ENCODE measurements around the gene KCNK7.

KCNK7 gene

DNA sequence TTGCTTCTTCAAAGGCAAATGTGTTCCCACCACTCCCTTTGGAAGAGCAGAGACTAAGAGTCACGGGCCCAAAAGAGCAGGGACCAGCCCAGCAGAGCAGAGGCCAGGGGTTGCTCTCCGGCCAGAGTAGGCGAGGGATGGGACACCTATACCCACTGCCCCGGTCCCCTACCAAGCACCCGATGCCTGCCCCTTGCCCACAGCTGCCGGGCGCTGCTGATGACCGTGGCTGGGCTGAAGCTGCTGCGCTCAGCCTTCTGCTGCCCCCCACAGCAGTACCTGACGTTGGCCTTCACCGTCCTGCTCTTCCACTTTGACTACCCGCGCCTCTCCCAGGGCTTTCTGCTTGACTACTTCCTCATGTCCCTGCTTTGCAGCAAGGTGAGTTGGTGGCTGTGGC, 31.6 kb upstream of the KCNK7 start:
- no peak for DNase-seq (ENCODE audit: low read depth)

- DNase-seq (ENCODE audit: low read depth) = no peak
Measured at GRCh38 chr11:65625628-65626342, 30.2 kb upstream of the KCNK7 start.

DNA sequence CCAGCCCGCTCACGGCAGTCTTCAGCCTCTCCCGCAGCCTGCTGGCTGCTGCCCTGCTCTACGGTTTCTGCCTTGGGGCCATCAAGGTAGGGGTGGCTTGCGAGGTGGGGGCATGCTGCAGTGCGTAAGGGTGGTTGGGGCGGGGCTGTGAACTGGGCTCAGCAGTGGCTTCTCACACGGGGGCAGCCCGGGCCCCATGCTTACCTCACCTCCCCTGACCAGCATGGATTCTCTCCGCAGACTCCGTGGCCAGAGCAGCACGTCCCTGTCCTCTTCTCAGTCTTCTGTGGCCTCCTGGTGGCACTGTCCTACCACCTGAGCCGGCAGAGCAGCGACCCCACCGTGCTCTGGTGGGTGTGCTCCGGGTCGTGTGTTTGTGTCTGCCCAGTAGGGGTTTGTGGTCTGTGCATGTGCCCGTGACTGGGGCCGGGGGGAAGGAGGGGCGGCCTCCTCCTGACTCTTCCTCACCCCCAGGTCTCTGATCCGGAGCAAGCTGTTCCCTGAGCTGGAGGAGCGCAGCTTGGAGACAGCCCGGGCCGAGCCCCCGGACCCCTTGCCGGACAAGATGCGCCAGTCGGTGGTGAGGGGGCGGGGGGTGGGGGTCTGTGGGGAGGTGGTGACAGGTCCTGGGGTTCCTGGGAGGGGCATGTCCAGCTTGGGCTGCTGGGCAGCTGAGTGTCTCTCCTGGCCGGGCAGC, 29.5 kb upstream of the KCNK7 start:
- no peak for DNase-seq (ENCODE audit: low read depth)

- DNase-seq (ENCODE audit: low read depth) = no peak
Measured at GRCh38 chr11:65623852-65624616, 28.4 kb upstream of the KCNK7 start.

GRCh38 chr11:65623177-65623576, 27.6 kb upstream of the KCNK7 start:
- DNase-seq (ENCODE audit: low read depth) = no peak

GRCh38 chr11:65622011-65622410, 26.4 kb upstream of the KCNK7 start:
- DNase-seq (ENCODE audit: low read depth) = no peak

DNA sequence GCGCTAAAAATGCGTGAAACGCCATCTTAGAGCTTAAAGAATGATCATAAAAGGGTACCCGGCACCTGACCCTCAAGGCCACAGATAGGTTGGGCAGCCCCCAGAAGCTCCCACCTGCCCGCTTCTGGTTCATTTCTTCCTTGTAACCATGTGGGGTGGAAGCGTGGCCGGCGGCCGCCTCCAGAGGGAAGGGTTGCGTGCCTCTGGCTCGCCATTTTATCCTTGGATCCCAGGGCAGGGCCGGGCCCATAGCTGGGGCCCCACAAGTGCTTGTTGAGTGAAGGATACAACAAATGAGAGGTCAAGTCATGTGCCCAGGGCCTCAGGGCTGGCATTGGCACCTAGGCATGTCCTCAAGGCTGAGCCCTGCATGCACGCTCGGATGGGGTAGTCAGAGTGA, 25.9 kb upstream of the KCNK7 start:
- DNase-seq (ENCODE audit: low read depth) = no peak

GRCh38 chr11:65620666-65621065, 25.1 kb upstream of the KCNK7 start:
- no peak for DNase-seq (ENCODE audit: low read depth)

DNA sequence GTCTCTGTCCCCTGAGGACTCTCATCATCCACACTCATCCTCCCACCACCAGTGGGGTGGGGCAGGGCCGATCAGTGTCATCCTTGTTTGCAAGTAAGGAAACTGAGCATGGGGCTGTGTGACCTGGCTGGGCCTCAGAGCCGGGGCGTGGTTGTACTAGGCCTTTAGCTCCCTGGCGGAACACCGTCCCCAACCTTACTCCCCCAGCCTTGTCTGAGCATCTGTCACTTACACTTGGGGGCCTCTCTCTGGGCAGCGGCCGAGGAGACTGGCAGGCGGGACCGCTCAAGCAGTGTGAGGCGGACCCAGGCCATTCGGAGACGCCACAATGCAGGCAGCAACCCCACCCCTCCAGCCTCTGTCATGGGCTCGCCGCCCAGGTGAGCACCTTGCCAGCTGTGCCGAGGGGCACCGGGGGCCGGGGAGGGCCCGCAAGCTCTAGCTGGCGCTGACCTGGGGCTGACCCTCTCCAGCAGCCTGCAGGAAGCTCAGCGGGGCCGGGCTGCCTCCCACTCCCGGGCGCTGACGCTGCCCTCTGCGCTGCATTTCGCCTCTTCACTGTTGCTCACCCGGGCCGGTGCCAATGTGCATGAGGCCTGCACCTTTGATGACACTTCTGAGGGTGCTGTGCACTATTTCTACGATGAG, 23.8 kb upstream of the KCNK7 start:
- DNase-seq (ENCODE audit: low read depth) = no peak

DNA sequence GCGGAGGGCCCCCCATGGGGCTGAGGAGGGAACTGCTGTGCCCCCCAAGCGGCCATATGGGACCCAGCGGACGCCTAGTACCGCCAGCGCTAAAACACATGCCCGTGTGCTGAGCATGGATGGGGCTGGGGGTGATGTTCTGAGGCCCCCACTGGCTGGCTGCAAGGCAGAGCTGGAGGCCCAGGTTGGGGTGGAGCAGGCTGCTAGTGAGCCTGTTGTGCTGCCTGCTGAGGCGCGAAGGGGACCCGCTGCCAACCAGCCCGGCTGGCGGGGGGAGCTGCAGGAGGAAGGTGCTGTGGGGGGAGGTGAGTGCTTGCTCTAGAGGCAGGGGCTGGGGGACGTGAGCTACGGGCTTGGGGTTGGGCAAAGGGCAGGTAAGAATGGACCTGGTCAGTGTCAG, 23.2 kb upstream of the KCNK7 start:
- no peak for DNase-seq (ENCODE audit: low read depth)

DNA sequence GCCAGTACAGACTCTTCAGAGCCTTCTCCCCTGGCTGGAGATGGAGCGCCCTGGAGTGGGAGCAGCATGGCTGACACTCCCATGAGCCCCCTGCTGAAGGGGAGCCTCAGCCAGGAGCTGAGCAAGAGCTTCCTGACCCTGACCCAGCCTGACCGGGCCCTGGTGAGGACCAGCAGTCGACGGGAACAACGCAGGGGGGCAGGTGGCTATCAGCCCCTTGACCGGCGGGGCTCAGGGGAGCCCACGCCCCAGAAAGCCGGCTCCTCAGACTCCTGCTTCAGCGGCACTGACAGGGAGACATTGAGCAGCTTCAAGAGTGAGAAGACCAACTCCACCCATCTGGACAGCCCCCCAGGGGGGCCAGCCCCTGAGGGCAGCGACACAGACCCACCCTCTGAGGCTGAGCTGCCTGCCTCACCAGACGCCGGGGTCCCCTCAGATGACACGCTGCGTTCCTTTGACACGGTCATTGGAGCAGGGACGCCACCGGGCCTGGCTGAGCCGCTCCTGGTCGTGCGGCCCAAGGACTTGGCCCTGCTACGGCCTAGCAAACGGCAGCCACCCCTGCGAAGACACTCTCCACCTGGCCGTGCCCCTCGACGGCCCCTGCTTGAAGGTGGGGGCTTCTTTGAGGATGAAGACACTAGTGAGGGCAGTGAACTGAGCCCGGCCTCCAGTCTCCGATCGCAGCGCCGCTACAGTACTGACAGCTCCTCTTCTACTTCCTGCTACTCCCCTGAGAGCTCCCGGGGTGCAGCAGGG, 22.6 kb upstream of the KCNK7 start:
- DNase-seq (ENCODE audit: low read depth) = no peak

DNA sequence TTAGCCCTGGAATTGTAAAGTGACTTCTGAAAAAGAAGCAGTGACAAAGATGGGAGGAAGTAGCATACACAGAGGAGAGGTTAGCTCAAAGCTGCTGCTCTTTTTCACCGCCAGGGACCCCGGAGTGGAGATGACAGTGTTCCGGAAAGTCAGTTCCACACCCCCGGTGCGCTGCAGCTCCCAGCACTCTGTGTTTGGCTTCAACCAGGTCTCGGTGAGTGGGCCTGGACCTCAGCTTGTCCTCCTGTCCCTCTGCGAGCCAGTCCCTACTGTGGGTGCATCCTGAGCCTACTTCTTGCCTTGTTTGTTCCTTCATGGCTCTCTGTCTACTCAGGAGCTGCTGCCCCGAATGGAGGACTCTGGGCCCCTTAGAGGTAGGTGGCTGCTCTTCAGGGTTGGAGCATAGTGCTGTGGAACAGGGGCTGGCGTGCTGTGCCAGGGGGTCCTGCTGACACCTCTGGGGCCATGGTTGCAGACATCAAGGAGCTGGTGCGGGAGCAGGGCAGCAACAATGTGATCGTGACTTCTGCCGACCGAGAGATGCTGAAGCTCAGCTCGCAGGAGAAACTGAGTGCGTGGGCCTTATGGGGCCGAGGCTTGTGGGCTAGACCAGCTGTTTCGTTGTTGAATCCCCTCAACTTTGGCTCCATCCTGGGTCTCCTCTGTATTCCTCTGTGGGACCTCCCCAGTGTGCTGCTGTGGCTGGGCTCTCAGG, 21.7 kb upstream of the KCNK7 start:
- DNase-seq (ENCODE audit: low read depth) = no peak

DNA sequence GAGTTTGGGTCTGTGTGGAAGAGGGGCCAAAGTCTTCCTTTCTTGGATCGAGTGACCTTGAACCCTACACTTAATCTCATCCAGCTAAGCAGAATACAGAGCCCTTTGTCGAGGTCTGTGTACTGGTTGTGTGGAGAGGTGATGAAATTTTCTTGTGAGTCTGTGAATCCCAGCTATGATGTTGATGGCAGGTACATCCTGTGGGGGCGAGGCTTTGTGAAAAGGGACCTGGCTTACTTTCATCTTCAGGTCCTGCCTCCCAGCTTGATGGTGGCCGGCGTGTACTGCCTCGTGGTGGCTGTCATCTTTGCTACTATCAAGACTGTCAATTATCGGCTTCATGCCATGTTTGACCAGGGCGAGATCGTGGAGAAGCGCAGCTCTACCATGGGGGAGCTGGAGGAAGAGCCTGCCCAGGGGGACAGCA, 21.0 kb upstream of the KCNK7 start:
- DNase-seq (ENCODE audit: low read depth) = no peak

GRCh38 chr11:65615950-65616574, 20.5 kb upstream of the KCNK7 start:
- no peak for DNase-seq (ENCODE audit: low read depth)

DNA sequence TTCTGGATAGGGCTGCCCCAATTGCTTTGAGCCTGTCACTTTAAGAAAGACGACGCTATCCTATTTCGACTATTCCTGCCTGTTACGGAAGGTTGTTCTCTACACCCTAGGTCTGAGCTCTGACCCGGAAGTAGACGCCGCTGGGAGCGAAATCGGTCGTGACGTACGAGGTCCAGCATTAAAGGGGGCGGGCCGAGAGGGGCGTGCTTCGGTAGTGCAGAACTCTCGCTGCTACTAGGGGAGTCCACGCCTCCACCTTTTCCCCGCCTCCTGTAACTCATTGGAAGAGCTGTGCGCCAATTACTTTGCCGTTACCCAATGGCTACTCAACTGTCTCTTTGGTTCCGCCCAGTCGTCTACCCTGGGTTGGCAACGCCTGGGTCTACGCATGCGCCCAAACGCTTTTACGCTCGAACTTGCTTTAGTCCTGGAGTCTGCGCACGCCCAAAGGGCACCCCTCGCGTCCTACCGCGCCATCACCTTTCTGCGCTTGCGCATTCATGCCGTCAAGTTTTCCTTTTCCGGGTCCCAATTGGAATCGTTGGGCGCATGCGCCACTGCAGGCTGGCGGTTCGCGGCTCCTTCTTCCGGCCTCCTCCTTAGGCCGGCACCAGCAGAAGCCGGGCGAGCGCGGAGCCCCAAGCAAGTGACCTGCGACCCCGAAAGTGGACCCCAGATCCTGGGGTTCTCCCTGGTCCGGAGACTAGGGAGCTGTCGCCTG, 19.8 kb upstream of the KCNK7 start, which contains the start of gene PCNX3:
Gene PCNX3, plus strand, starts transcription at position 548 of the 721 bp plus-strand sequence. CDS start 536 bp downstream, outside the sequence.
- DNase-seq (ENCODE audit: low read depth) = peak; percentile 100

GRCh38 chr11:65613091-65613928, 17.7 kb upstream of the KCNK7 start:
- DNase-seq (ENCODE audit: low read depth) = no peak

DNA sequence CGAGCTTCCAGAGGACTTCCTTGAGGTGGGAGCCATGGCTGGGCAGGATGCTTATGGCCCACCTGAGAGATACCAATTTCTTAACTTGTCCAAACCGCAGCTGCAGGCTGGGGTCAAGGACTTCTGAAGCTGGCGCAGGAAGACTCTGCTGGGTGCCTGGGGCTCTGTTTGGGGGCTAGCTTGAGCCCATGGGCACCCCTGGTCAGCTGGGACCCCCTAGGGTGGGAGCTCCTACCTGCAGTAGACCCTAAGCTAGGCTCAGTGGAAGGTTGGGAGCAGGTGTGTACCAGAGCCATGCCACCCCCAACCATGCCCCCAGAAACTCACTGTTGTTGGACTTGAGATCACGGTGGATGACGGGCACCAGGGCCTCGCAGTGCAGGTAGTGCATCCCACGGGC, 17.1 kb upstream of the KCNK7 start:
- no peak for DNase-seq (ENCODE audit: low read depth)

GRCh38 chr11:65611758-65612603, 16.4 kb upstream of the KCNK7 start:
- DNase-seq (ENCODE audit: low read depth) = no peak

Measured in stimulated activated CD8-positive, alpha-beta memory T cell treated with anti-CD3 and anti-CD28 coated beads, Interleukin-12 subunit alpha, Interleukin-12 subunit beta, amount 100 ng/mL, for 1 hour (primary cell).